NCI-H1092 (cell line): Measurements from ENCODE around the gene MPHOSPH9.
"Not testable (repeated sequence)": the region's sequence is repeated elsewhere in the genome, so short reads cannot be mapped to it uniquely, and the experiment has no call there.

Experiments
- DNase-seq: peaks from one replicate; lab custom pipeline; 2025; lab: John Stamatoyannopoulos, UW

MPHOSPH9 gene

GRCh38 chr12:123225443-123225842, 7.5 kb downstream of the MPHOSPH9 start:
- no peak for DNase-seq

- DNase-seq = no peak
Observed at GRCh38 chr12:123223241-123223668, 9.7 kb downstream of the MPHOSPH9 start.

- DNase-seq = not testable (repeated sequence)
Observed at GRCh38 chr12:123207815-123208214, 25.1 kb downstream of the MPHOSPH9 start.

- not testable (repeated sequence) for DNase-seq
Observed at GRCh38 chr12:123206794-123207193, 26.1 kb downstream of the MPHOSPH9 start.

GRCh38 chr12:123200414-123200813, 32.5 kb downstream of the MPHOSPH9 start:
- no peak for DNase-seq

GRCh38 chr12:123199936-123200335, 33.0 kb downstream of the MPHOSPH9 start:
- DNase-seq = no peak

GRCh38 chr12:123187637-123188036, 45.3 kb downstream of the MPHOSPH9 start:
- DNase-seq = no peak

- DNase-seq = no peak
Observed at GRCh38 chr12:123180171-123180570, 52.8 kb downstream of the MPHOSPH9 start.

- DNase-seq = no peak
Observed at GRCh38 chr12:123171967-123172366, 61.0 kb downstream of the MPHOSPH9 start.

GRCh38 chr12:123167329-123167728, 65.6 kb downstream of the MPHOSPH9 start:
- DNase-seq = no peak

- no peak for DNase-seq
Observed at GRCh38 chr12:123165537-123165936, 67.4 kb downstream of the MPHOSPH9 start.

GRCh38 chr12:123164710-123165261, 68.2 kb downstream of the MPHOSPH9 start:
- DNase-seq = no peak

GRCh38 chr12:123164222-123164621, 68.7 kb downstream of the MPHOSPH9 start:
- no peak for DNase-seq

GRCh38 chr12:123163227-123163626, 69.7 kb downstream of the MPHOSPH9 start:
- no peak for DNase-seq

GRCh38 chr12:123160801-123161487, 72.0 kb downstream of the MPHOSPH9 start:
- DNase-seq = no peak

- no peak for DNase-seq
Observed at GRCh38 chr12:123153906-123154305, 79.0 kb downstream of the MPHOSPH9 start.

GRCh38 chr12:123152833-123153232, 80.1 kb downstream of the MPHOSPH9 start:
- no peak for DNase-seq

- DNase-seq = no peak
Observed at GRCh38 chr12:123151457-123152454, 81.2 kb downstream of the MPHOSPH9 start.

- no peak for DNase-seq
Observed at GRCh38 chr12:123150744-123151456, 82.0 kb downstream of the MPHOSPH9 start, which contains the start of gene PITPNM2. Gene PITPNM2 (minus strand): TSS chr12:123151090. CDS start chr12:123034590, 116,500 bp downstream.

- DNase-seq = no peak
Observed at GRCh38 chr12:123150275-123150743, 82.6 kb downstream of the MPHOSPH9 start.

GRCh38 chr12:123149501-123150274, 83.3 kb downstream of the MPHOSPH9 start:
- no peak for DNase-seq
